NT2/D1 (cell line): ENCODE measurements around the gene GLT1D1.

Experiments used
- SUZ12 ChIP-seq: IDR thresholded peaks from 2 replicates; pipeline ENCODE4 v1.6.1; 2011; ENCODE audit not compliant: insufficient read length, insufficient read depth; ENCODE audit errors: extremely low read depth
- YY1 ChIP-seq: IDR thresholded peaks from 2 replicates; pipeline ENCODE4 v1.6.1; 2011; ENCODE audit not compliant: insufficient read length, insufficient read depth
- ZNF274 ChIP-seq: IDR thresholded peaks from 2 replicates; pipeline ENCODE4 v1.6.1; 2011; ENCODE audit warnings: mild to moderate bottlenecking, low read depth, low read length

- TF ChIP-seq YY1 (no peak), SUZ12 (no peak), ZNF274 (no peak)
These were observed 61.8 kb downstream of the GLT1D1 start for GRCh38 chr12:128914908-128915563.
